Parathyroid adenoma (tissue), 2 donors: ENCODE measurements around the gene INAVA.

Source experiments
- H2AFZ ChIP-seq: fragments of 300-600 bp; sonication (generic); one replicate; pipeline ENCODE4 v1.7.0; 2017; ENCODE audit warnings: antibody characterized with exemption, mild to moderate bottlenecking
- H3K27ac ChIP-seq: fragments of 300-600 bp; sonication (generic); one replicate; pipeline ENCODE4 v1.7.0; 2017
- H3K27me3 ChIP-seq: fragments of 300-600 bp; sonication (generic); one replicate; pipeline ENCODE4 v1.7.0; 2017; ENCODE audit warnings: low read length; ENCODE audit not compliant: control insufficient read depth, insufficient read depth
- H3K36me3 ChIP-seq: fragments of 300-600 bp; sonication (generic); one replicate; pipeline ENCODE4 v1.7.0; 2017; ENCODE audit warnings: low read length; ENCODE audit not compliant: control insufficient read depth, insufficient read depth
- H3K4me1 ChIP-seq: fragments of 300-600 bp; sonication (generic); one replicate; pipeline ENCODE4 v1.7.0; 2017; ENCODE audit warnings: control low read depth
- H3K4me2 ChIP-seq: fragments of 300-600 bp; sonication (generic); one replicate; pipeline ENCODE4 v1.7.0; 2017; ENCODE audit warnings: low read length
- H3K4me3 ChIP-seq: fragments of 300-600 bp; sonication (generic); one replicate; pipeline ENCODE4 v1.7.0; 2017; ENCODE audit warnings: low read depth, low read length
- H3K79me2 ChIP-seq: fragments of 300-600 bp; sonication (generic); one replicate; pipeline ENCODE4 v1.7.0; 2017; ENCODE audit warnings: control low read depth
- H3K9ac ChIP-seq: fragments of 300-600 bp; sonication (generic); one replicate; pipeline ENCODE4 v1.7.0; 2017; ENCODE audit warnings: mild to moderate bottlenecking
- H3K9me3 ChIP-seq: fragments of 300-600 bp; sonication (generic); one replicate; pipeline ENCODE4 v1.7.0; 2017; ENCODE audit warnings: low read length; ENCODE audit not compliant: control insufficient read depth
- CTCF ChIP-seq: fragments of 300-600 bp; sonication (generic); IDR thresholded peaks from one replicate; pipeline ENCODE4 v1.7.0; 2017; ENCODE audit warnings: antibody characterized with exemption, mild to moderate bottlenecking
- donor health status: primary hyperparathyroidism.

Gene INAVA

GRCh38 chr1:200903793-200904192 is 9.1 kb downstream of the INAVA start:
- Histone ChIP-seq H3K9me3 (no peaks in the 10 kb centered on the region), H3K4me3 (no peak overlapping the region), H3K27me3 (no peaks in the 10 kb centered on the region), H3K27ac (no peak overlapping the region), H3K79me2 (no peaks in the 10 kb centered on the region), H2AFZ (no peak overlapping the region), H3K4me1 (no peaks in the 10 kb centered on the region), H3K9ac (no peak overlapping the region), H3K36me3 (no peaks in the 10 kb centered on the region), H3K4me2 (no peak overlapping the region)
- TF ChIP-seq CTCF, result no peak

DNA sequence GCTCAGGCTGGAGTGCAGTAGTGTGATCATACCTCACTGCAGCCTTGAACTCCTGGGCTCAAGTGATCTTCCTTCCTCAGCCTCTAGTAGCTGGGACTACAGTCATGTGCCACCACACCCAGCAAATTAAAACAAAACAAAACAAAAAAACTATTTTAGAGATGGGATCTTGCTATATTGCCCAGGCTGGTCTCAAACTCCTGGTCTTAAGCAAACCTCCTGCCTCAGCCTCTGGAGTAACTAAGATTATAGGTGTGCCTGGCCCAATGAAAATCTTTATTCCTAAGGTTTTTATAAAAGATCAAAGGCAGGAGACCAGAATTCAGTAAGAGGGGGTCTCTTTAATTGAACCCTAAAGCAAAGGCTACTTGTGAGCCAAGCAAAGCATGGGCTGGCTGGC is 10.1 kb downstream of the INAVA start:
- no peak overlapping the region for H3K4me2 ChIP-seq
- TF ChIP-seq CTCF, result no peak
- no peaks in the 10 kb centered on the region for H3K36me3 ChIP-seq
- no peaks in the 10 kb centered on the region for H3K9me3 ChIP-seq
- no peak overlapping the region for H3K4me3 ChIP-seq
- H2AFZ ChIP-seq, result no peak overlapping the region
- H3K9ac ChIP-seq, result no peak overlapping the region
- H3K79me2 ChIP-seq, result no peaks in the 10 kb centered on the region
- no peaks in the 10 kb centered on the region for H3K27me3 ChIP-seq
- no peak overlapping the region for H3K27ac ChIP-seq
- no peaks in the 10 kb centered on the region for H3K4me1 ChIP-seq

- no peaks in the 10 kb centered on the region for H3K9me3 ChIP-seq
- no peaks in the 10 kb centered on the region for H3K27me3 ChIP-seq
- H3K4me2 ChIP-seq, result no peak overlapping the region
- H3K4me3 ChIP-seq, result no peak overlapping the region
- no peak for TF ChIP-seq CTCF
- H3K4me1 ChIP-seq, result no peaks in the 10 kb centered on the region
- H3K9ac ChIP-seq, result no peak overlapping the region
- no peaks in the 10 kb centered on the region for H3K79me2 ChIP-seq
- H3K36me3 ChIP-seq, result no peaks in the 10 kb centered on the region
- no peak overlapping the region for H3K27ac ChIP-seq
- no peak overlapping the region for H2AFZ ChIP-seq
These were observed 10.8 kb downstream of the INAVA start for GRCh38 chr1:200905411-200906052.

DNA sequence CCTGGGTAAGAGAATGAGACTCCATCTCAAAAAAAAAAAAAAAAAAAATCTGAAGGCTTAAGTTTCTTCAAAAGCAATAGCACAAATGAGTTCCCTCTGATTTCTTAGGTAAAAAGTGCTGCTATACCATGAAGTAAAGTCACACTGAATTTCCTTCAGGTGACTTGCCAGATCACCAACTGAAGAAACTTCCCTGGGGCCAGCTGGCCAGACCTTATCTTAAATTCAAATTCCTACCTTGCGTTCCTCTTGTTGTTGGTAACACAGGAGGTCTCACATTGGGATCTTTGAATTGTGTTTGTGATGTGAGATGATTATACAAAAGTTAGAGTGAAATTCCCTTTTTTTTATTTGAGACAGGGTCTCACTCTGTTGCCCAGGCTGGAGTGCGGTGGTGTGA is 11.8 kb downstream of the INAVA start:
- H3K4me2 ChIP-seq, result no peak overlapping the region
- no peak for TF ChIP-seq CTCF
- H3K9ac ChIP-seq, result no peak overlapping the region
- no peaks in the 10 kb centered on the region for H3K27me3 ChIP-seq
- H2AFZ ChIP-seq, result no peak overlapping the region
- H3K4me1 ChIP-seq, result no peaks in the 10 kb centered on the region
- no peak overlapping the region for H3K27ac ChIP-seq
- H3K79me2 ChIP-seq, result no peaks in the 10 kb centered on the region
- H3K36me3 ChIP-seq, result no peaks in the 10 kb centered on the region
- no peaks in the 10 kb centered on the region for H3K9me3 ChIP-seq
- H3K4me3 ChIP-seq, result no peak overlapping the region

GRCh38 chr1:200907611-200908097 is 13.0 kb downstream of the INAVA start:
- Histone ChIP-seq H3K9me3 (no peaks in the 10 kb centered on the region), H3K4me3 (no peak overlapping the region), H3K9ac (no peak overlapping the region), H3K27ac (no peak overlapping the region), H3K36me3 (no peaks in the 10 kb centered on the region), H3K4me2 (no peak overlapping the region), H2AFZ (no peak overlapping the region), H3K4me1 (no peaks in the 10 kb centered on the region), H3K79me2 (no peaks in the 10 kb centered on the region), H3K27me3 (no peaks in the 10 kb centered on the region)
- no peak for TF ChIP-seq CTCF
